Mesendoderm (in vitro differentiated cells): ENCODE results near the gene MCF2.

Source experiments
- DNase-seq: peaks from one replicate; pipeline ENCODE4 v3.0.0; 2013
- H2AK5ac ChIP-seq: 2 replicates; pipeline ENCODE4 v1.6.1; 2013; ENCODE audit warnings: low read length, inconsistent platforms
- H2BK120ac ChIP-seq: 2 replicates; pipeline ENCODE4 v1.6.1; 2013; ENCODE audit warnings: low read depth, mild to moderate bottlenecking, low read length, moderate library complexity, mixed read lengths
- H2BK15ac ChIP-seq: replicated peaks from 2 replicates; pipeline ENCODE4 v1.6.1; 2013; ENCODE audit warnings: low read depth, mild to moderate bottlenecking, moderate library complexity
- H2BK5ac ChIP-seq: 2 replicates; pipeline ENCODE4 v1.6.1; 2013; ENCODE audit warnings: low read length, inconsistent platforms
- H3K18ac ChIP-seq: 2 replicates; pipeline ENCODE4 v1.6.1; 2013; ENCODE audit warnings: mild to moderate bottlenecking, low read length, mixed read lengths
- H3K23ac ChIP-seq: one replicate; pipeline ENCODE4 v1.6.1; 2013; ENCODE audit warnings: low read length
- H3K27ac ChIP-seq: 2 replicates; pipeline ENCODE4 v1.5.1; 2013; ENCODE audit warnings: low read depth, mild to moderate bottlenecking, inconsistent platforms, low read length, moderate library complexity
- H3K27me3 ChIP-seq: 2 replicates; pipeline ENCODE4 v1.6.1; 2013; ENCODE audit warnings: low read length, control low read depth, mild to moderate bottlenecking, inconsistent platforms; ENCODE audit not compliant: insufficient read depth, poor library complexity
- H3K36me3 ChIP-seq: 2 replicates; pipeline ENCODE4 v1.6.1; 2013; ENCODE audit warnings: low read length, inconsistent platforms; ENCODE audit not compliant: control insufficient read depth, insufficient read depth
- H3K4ac ChIP-seq: one replicate; pipeline ENCODE4 v1.6.1; 2013; ENCODE audit warnings: low read depth, mild to moderate bottlenecking, low read length, moderate library complexity
- H3K4me1 ChIP-seq: 2 replicates; pipeline ENCODE4 v1.6.1; 2013; ENCODE audit warnings: low read depth, low read length, inconsistent platforms; ENCODE audit not compliant: control insufficient read depth
- H3K4me2 ChIP-seq: 2 replicates; pipeline ENCODE4 v1.6.1; 2013; ENCODE audit warnings: low read length
- H3K4me3 ChIP-seq: 2 replicates; pipeline ENCODE4 v1.5.1; 2013; ENCODE audit warnings: mild to moderate bottlenecking, low read length
- H3K56ac ChIP-seq: one replicate; pipeline ENCODE4 v1.6.1; 2013; ENCODE audit warnings: low read length
- H3K79me1 ChIP-seq: 2 replicates; pipeline ENCODE4 v1.6.1; 2013; ENCODE audit warnings: low read length, inconsistent platforms
- H3K79me2 ChIP-seq: 2 replicates; pipeline ENCODE4 v1.6.1; 2013; ENCODE audit warnings: mild to moderate bottlenecking, low read length; ENCODE audit not compliant: control insufficient read depth, insufficient read depth
- H3K9ac ChIP-seq: 2 replicates; pipeline ENCODE4 v1.6.1; 2013; ENCODE audit warnings: low read length, inconsistent platforms
- H4K5ac ChIP-seq: one replicate; pipeline ENCODE4 v1.6.1; 2013; ENCODE audit warnings: low read length
- H4K8ac ChIP-seq: one replicate; pipeline ENCODE4 v1.6.1; 2013; ENCODE audit warnings: low read depth, mild to moderate bottlenecking, control low read depth, low read length, moderate library complexity
- WGBS: extraction: QIAGEN DNeasy Blood & Tissue Kit; methylation state at CpG from one replicate; pipeline ENCODE4 v1.1.7; 2013; ENCODE audit warnings: low lambda C conversion rate, missing lambda C conversion rate; ENCODE audit not compliant: insufficient coverage; ENCODE audit errors: extremely low coverage; 5-methylcytosine and 5-hydroxymethylcytosine counted together

The MCF2 gene

DNA sequence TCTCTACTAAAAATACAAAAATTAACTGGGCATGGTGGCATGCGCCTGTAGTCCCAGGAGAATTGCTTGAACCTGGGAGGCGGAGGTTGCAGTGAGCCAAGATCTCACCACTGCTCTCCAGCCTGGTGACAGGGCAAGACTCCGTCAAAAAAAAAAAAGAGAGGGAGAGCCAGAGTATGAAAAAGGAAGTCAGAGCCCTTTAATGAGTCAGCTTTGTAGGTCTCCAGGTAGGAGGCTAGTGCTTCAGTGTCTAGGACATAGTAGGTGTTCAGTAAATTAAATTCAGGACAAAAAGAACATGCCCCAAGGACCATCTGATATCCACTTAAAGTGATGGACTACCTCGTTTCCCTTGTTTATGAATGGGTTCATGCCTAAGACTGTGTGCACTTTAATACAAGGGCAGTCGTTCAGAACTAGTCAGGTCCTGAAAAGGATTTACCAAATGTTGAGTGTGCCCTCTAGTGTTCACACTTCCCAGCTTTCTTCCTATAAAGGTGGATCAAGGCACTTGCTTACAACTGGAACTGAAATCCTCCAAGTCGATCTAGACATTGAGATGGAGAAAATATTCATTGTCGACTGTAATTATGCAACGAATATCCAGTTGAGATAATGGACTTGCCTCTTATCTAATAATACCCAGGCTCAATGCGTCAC, 148.5 kb downstream of the MCF2 start:
- Histone ChIP-seq H3K79me1 (no peaks in the 10 kb centered on the region), H3K27me3 (no peaks in the 10 kb centered on the region), H4K8ac (no peak overlapping the region), H2AK5ac (no peak overlapping the region), H4K5ac (no peak overlapping the region), H2BK5ac (no peak overlapping the region), H3K79me2 (no peaks in the 10 kb centered on the region), H2BK15ac (no peak overlapping the region), H3K4me3 (no peak overlapping the region), H3K4ac (no peak overlapping the region), H3K27ac (no peak overlapping the region), H2BK120ac (no peak overlapping the region), H3K4me1 (no peaks in the 10 kb centered on the region), H3K36me3 (no peaks in the 10 kb centered on the region), H3K18ac (no peak overlapping the region), H3K23ac (no peak overlapping the region), H3K4me2 (no peak overlapping the region), H3K56ac (no peak overlapping the region), H3K9ac (no peak overlapping the region)
- WGBS = no CpG with 5 or more reads among the region's 9 CpGs
- peak; percentile 75 for DNase-seq

GRCh38 chrX:139554991-139555675, 152.8 kb downstream of the MCF2 start:
- no CpG with 5 or more reads among the region's 26 CpGs for WGBS
- Histone ChIP-seq H3K56ac (no peak overlapping the region), H4K8ac (no peak overlapping the region)

DNA sequence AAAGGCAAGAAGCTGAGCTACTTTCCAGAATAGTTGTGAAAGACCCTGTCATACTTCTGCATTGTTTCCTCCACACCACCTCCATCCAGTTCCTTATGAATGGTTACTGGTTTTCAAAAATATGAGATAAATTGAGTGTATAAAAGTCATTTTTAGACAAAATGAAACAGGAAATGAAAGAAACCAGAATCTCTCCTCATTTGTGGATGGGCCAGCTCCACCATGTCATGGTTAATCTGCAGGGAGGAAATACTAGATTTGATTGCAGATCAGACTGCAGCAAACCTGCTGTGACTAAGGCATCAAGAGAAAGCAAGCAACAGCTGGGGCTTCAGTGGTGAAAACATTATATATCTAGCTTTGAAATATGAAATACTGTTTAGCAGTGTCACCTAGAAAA, 153.6 kb downstream of the MCF2 start:
- H3K18ac ChIP-seq = no peak overlapping the region
- no peaks in the 10 kb centered on the region for H3K4me1 ChIP-seq
- H3K79me2 ChIP-seq = no peaks in the 10 kb centered on the region
- no peaks in the 10 kb centered on the region for H3K36me3 ChIP-seq
- no peak overlapping the region for H3K4me2 ChIP-seq
- H3K79me1 ChIP-seq = no peaks in the 10 kb centered on the region
- no peak for DNase-seq
- no peak overlapping the region for H2AK5ac ChIP-seq
- no peak overlapping the region for H4K5ac ChIP-seq
- H4K8ac ChIP-seq = no peak overlapping the region
- no peak overlapping the region for H2BK15ac ChIP-seq
- no peak overlapping the region for H2BK120ac ChIP-seq
- no peak overlapping the region for H3K9ac ChIP-seq
- no peak overlapping the region for H2BK5ac ChIP-seq
- H3K4me3 ChIP-seq = no peak overlapping the region
- H3K23ac ChIP-seq = no peak overlapping the region
- H3K56ac ChIP-seq = no peak overlapping the region
- no peak overlapping the region for H3K4ac ChIP-seq
- no peak overlapping the region for H3K27ac ChIP-seq
- no peaks in the 10 kb centered on the region for H3K27me3 ChIP-seq

More at GRCh38 chrX:139554991-139555675, 152.8 kb downstream of the MCF2 start:
- no peak overlapping the region for H3K9ac ChIP-seq
- H3K27ac ChIP-seq = no peak overlapping the region
- no peak overlapping the region for H4K5ac ChIP-seq
- no peak for DNase-seq
- no peaks in the 10 kb centered on the region for H3K27me3 ChIP-seq
- no peak overlapping the region for H3K4ac ChIP-seq
- no peak overlapping the region for H3K18ac ChIP-seq
- no peaks in the 10 kb centered on the region for H3K36me3 ChIP-seq
- H3K23ac ChIP-seq = no peak overlapping the region
- no peak overlapping the region for H2AK5ac ChIP-seq
- H3K4me2 ChIP-seq = no peak overlapping the region
- no peak overlapping the region for H2BK15ac ChIP-seq
- H3K4me1 ChIP-seq = no peaks in the 10 kb centered on the region
- H3K4me3 ChIP-seq = no peak overlapping the region
- H2BK120ac ChIP-seq = no peak overlapping the region
- no peaks in the 10 kb centered on the region for H3K79me2 ChIP-seq
- H2BK5ac ChIP-seq = no peak overlapping the region
- no peaks in the 10 kb centered on the region for H3K79me1 ChIP-seq

GRCh38 chrX:139544591-139544990, 163.4 kb downstream of the MCF2 start:
- Histone ChIP-seq H3K79me1 (no peaks in the 10 kb centered on the region), H3K4me1 (no peaks in the 10 kb centered on the region), H2BK120ac (no peak overlapping the region), H4K8ac (no peak overlapping the region), H3K27ac (no peak overlapping the region), H2BK5ac (no peak overlapping the region), H3K4ac (no peak overlapping the region), H3K9ac (no peak overlapping the region), H3K27me3 (no peaks in the 10 kb centered on the region), H2BK15ac (no peak overlapping the region), H3K18ac (no peak overlapping the region), H3K4me2 (no peak overlapping the region), H3K79me2 (no peaks in the 10 kb centered on the region), H3K56ac (no peak overlapping the region), H3K36me3 (no peaks in the 10 kb centered on the region), H3K4me3 (no peak overlapping the region), H4K5ac (no peak overlapping the region), H3K23ac (no peak overlapping the region), H2AK5ac (no peak overlapping the region)
- WGBS = no CpG with 5 or more reads among the region's 3 CpGs
- no peak for DNase-seq

DNA sequence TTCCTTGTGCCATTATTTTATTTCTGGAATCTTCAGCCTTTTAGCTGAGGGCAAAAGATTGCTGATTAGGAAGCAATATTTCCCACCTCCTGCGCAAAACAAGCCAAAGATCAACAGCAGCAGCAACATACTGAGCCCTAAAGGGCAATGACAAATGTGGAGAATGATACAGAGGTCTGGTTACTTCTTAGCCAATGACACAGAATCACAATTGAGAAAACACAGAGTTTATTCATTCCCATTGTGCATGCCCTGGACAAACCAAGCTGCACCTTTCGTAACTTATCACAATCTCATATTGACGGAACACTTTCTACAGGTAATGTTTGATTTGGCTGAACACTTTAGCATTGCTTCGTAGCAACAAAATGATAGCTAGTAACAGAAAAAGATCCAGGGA, 164.0 kb downstream of the MCF2 start:
- Histone ChIP-seq H3K56ac (no peak overlapping the region), H2BK15ac (no peak overlapping the region), H3K4me3 (no peak overlapping the region), H3K36me3 (no peaks in the 10 kb centered on the region), H3K79me1 (no peaks in the 10 kb centered on the region), H4K5ac (no peak overlapping the region), H3K4ac (no peak overlapping the region), H4K8ac (no peak overlapping the region), H3K23ac (no peak overlapping the region), H3K27ac (no peak overlapping the region), H2BK5ac (no peak overlapping the region), H2BK120ac (no peak overlapping the region), H2AK5ac (no peak overlapping the region), H3K4me2 (no peak overlapping the region), H3K18ac (no peak overlapping the region), H3K4me1 (no peaks in the 10 kb centered on the region), H3K9ac (no peak overlapping the region), H3K27me3 (no peaks in the 10 kb centered on the region), H3K79me2 (no peaks in the 10 kb centered on the region)
- DNase-seq = no peak
- WGBS = no CpG with 5 or more reads among the region's 4 CpGs

DNA sequence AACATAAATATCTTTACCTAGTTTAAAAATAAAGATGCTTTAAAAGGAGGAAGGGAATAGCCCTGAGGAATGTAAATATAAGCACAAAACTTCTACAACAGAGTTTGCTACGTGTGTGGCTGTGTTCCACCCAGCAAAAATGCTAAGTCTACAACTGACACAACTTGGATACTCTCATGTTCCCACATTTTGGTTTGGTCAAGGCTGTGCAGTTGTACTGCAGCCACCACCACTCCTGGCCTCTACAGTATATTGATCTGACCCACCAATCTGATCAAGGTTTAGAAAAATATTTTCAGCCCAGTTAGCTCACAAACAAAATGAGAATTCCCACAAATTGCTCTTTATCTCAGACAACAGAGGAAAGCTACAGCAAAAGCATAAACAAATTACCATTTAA, 165.3 kb downstream of the MCF2 start:
- H3K9ac ChIP-seq = no peak overlapping the region
- no CpG with 5 or more reads among the region's 1 CpG for WGBS
- H2BK15ac ChIP-seq = no peak overlapping the region
- H3K56ac ChIP-seq = no peak overlapping the region
- no peak overlapping the region for H3K23ac ChIP-seq
- no peak overlapping the region for H3K4ac ChIP-seq
- H3K36me3 ChIP-seq = no peaks in the 10 kb centered on the region
- no peak overlapping the region for H2BK120ac ChIP-seq
- no peak overlapping the region for H2BK5ac ChIP-seq
- H3K4me2 ChIP-seq = no peak overlapping the region
- H3K18ac ChIP-seq = no peak overlapping the region
- H3K4me1 ChIP-seq = no peaks in the 10 kb centered on the region
- H3K79me1 ChIP-seq = no peaks in the 10 kb centered on the region
- H3K27ac ChIP-seq = no peak overlapping the region
- H3K4me3 ChIP-seq = no peak overlapping the region
- DNase-seq = no peak
- H4K5ac ChIP-seq = no peak overlapping the region
- no peaks in the 10 kb centered on the region for H3K27me3 ChIP-seq
- H3K79me2 ChIP-seq = no peaks in the 10 kb centered on the region
- no peak overlapping the region for H2AK5ac ChIP-seq
- H4K8ac ChIP-seq = no peak overlapping the region
